Eye (tissue), 1 donor: ENCODE data around the gene NEURL3.

ENCODE experiments used
- DNase-seq: peaks from one replicate; pipeline ENCODE4 v3.0.0-alpha.2; 2015

NEURL3 gene

GRCh38 chr2:96539215-96539920 is 34.2 kb upstream of the NEURL3 start:
- DNase-seq, result no peak

GRCh38 chr2:96538487-96539214 is 33.5 kb upstream of the NEURL3 start:
- DNase-seq, result peak; percentile 83

DNA sequence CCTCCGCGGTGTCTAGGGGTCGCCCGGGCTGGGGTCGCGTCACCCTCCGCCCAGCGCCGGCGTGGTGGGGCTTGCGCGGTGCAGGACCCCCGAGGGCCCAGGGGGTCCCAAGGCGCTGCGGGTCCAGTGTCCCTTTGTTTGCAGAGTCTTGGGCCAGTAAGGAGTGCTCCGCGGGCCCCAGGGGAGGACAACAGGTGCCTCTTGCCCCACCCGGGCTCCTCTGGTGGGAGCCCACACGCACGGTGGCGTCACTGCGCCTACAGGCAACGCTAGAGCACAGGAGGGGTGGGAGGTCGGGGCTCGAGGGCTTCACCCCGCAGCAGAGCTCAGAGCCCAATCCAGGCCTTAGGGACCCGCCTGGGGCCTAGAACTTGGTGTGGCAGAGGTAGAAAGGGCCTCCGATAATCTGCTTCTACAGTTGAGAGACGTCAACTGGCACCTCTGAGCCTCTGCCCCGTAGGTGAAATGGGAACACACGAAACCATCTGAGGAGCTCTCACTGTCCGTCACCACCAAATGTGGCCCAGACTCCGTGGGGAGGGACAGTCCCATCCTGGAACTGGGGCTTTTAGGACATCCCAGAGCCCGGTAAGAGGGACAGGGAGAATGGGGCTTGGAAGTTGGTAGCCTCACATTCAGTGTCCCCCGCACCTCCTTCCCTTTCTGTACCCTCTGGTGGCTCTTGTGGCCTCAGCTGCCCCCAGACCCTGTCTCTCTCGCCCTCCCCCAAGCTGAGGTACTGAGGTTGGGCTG is 32.8 kb upstream of the NEURL3 start:
- peak; percentile 61 for DNase-seq

DNA sequence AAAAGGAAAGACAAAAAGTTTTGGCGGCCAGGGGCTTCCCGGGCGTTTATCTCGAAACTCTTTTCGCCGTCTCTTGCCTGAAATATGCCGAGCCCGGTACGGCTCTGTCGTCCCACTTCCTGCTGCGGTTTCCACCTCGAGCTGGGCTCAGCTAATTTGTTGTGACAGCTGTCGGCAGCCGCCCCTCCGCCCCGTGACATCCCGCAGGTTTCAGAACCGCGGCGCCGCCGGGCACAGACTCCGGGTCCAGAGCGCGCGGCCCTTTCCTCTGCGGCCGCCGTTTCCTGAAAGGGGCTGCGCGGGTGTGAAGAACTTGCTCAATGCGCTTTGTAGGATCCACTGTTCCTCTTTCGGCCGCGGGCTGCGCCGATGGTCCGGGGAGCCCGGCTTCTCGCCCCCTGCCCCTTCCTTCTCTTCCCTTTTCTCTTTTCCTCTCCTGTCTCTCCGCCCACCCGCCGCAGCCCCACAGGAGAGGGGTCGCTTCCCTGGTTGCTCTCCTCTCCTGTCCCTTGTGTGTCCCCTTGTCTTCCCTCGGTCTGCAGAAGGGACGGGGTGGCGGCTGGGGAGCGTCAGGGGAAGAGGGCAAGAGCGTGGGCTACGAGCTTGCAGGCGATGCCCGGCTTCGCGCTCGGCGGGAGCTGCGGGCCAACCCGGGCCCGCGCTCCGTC is 32.0 kb upstream of the NEURL3 start:
- DNase-seq, result peak; percentile 88

DNA sequence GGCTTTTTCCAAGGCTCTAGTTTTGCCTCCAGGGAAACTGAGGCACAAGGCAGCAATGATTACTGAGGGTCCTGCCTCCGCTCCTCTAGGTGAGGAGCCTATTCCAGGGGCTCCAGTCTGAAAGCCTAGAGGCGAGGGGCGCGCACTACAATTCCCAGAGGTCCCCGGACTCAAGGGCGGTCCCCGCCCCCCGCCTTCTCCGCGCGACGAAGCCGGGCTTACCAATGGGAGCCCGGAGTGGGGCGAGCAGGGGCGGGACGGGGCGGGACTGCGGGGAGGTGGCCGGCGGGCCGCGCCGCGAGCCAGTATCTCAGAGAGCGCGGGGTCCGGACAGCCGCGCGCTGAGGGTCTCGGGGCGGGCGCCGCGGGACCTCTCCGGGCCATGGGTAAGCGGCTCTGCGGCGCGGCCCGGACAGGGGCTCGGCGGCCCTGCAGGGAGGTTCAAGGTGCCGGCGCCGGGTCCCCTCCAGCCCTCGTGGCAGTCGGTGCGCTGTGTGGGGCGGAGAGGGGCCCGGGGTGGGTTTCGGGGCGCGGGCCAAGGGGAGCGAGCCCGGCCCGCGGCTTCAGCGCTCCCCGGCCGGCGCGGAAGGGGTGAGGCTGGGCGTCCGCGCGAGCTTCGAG is 31.4 kb upstream of the NEURL3 start, which contains the start of gene ARID5A:
ARID5A (plus strand) TSS at position 308 of the 621 bp plus-strand sequence; CDS start at position 383, 75 bp downstream.
- peak; percentile 95 for DNase-seq

- no peak for DNase-seq
These were observed 30.2 kb upstream of the NEURL3 start for GRCh38 chr2:96535331-96535730.

- DNase-seq, result no peak
These were observed 29.6 kb upstream of the NEURL3 start for GRCh38 chr2:96534701-96535181.

GRCh38 chr2:96534141-96534540 is 29.0 kb upstream of the NEURL3 start:
- DNase-seq, result no peak

- DNase-seq, result no peak
These were observed 28.3 kb upstream of the NEURL3 start for GRCh38 chr2:96533292-96534073.

DNA sequence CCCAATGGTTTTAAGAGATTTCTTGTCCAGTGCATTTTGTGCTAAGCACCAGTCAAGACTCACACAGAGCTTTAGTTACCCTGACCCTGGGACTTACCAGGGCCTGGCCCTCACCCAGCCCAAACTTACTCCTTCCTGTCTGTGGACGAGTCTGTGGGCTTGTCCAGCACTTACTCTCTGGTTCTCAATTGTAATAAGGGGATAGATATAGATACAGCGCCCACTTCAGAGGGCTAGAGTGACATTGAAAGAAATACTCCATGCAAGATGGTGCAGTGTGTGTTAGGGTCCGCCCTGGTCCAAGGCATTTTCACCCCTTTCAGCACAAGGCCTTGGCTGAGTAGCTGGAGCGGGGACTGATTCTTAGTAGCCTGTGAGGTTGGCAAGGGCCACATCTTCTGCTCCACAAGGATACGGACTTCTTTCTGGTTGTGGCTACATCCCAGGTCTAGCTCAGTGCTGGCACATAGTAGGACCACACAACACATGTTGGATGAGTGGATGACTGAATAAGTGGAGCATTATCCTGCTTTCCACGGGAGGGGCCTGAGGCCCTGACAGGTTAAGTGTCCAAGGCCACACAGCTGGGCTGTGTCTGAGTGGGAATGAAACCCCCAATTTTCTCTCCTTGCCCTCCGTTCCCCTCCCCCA is 27.6 kb upstream of the NEURL3 start:
- DNase-seq, result no peak

DNA sequence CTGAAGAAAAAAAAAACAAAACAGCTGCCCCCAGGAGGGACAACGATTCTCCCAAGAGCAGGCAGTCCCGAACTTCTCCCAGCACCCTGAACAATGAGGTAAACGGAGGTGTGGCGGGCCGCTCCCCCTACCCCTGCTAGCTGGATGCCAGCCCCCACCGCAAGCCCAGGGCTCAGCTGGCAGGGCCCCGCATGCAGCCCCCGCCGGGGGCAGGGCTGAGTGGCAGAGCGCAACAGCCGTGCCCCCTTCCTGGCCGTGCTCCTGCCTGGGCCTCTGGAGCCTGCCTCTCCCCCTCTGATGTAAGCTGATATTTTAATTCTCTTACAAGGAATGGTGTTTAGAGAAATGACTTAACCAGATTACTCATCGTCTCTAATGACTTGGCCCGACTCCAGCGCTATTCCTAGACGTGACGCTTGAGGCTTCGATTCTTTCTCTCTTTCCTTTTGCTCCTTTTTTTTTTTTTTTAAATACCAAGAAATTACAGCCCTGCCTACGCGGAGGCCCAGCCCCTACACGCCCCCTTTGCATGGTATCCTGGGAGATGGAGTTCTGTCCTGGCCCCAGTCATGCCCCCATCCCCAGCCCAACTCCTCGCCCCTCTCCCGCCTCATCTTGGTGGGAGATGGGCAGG is 26.8 kb upstream of the NEURL3 start:
- peak; percentile 97 for DNase-seq

DNA sequence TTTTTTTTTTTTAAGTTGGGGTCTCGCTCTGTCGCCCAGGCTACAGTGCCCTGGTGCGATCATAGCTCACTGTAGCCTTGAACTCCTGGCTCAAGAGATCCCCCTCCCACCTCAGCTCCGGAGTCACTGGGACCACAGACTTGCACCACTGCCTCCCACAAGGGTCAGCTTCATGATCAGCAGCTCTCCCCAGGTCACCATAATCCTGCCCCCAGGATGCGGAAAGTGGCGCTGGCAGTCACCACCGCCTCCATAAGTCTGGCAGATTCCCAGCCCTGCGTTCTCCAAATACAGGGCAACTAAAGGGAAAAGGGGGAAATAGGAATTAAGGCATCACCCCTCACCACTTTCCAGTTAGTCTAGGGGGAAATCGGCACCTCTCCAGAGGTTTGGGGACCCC is 26.2 kb upstream of the NEURL3 start:
- DNase-seq, result no peak

GRCh38 chr2:96530474-96531357 is 25.6 kb upstream of the NEURL3 start:
- no peak for DNase-seq

- no peak for DNase-seq
These were observed 24.9 kb upstream of the NEURL3 start for GRCh38 chr2:96530144-96530430.

DNA sequence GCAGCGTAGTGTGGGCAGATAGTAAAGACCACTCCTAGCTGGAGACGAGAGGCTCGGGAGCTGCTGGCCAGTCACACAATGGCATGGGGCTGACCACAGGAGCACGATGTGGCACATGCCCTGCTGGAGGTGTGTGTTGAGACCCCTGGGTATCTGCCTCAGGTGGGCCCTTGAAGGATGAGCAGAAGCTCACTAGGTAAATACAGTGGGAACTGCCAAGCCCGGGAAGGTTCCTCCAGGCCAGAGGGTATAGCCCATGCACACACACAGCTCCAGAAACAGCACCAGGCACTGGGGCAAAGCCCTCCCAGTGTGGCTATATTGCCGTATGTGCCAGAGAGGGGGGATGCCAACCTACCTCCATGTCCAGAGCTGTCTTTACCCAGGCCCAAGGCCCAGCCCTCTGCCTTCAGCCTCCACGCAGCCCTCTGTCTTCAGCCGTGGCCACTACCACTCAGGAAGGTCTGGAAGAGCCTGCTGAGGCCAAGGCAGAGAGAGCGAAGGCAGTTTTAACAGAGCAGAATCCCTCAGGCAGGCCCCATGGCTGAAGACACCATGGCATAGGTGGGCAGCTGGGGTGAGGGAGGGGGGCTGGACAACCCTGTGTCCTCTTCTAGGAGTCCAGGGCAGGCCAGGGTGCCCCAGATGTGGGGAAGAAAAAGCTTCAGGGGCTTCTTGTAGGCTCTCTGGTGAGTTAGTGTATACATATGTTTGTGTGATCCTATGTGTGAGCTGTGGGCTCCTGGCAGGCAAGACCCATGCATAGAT is 24.4 kb upstream of the NEURL3 start:
- no peak for DNase-seq

DNA sequence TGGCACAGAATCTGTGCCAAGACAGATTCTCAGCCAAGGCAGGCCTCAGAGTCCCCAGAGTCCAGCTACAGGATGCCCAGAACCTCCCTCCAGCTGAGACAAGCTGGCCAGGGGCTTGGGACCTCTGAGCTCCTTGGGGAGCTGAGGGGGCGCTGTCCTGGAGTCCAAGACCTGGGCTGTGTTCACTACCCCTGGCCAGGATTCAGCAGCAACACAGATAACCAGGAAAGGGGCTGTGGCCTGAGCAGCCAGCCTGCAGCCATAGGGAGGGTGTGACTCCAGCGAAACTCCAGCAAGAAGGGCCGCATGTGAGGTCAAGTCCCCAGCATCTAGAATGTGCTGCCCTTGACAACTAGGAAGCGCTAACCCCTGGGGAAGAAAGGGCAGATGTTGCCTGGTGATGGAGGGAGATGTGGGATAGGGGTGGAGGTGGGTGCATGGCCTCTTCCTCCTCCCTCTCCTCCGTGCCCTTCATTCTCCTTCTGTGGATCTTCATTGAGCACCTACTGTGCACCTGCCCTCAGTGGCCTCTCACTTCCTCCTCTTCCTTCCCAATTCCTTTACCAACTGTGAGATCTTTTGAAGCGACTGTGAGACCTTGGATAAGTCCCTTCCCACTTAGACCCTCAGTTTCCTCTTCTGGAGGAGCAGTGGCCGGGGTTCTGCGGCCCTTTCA is 23.7 kb upstream of the NEURL3 start:
- no peak for DNase-seq

DNA sequence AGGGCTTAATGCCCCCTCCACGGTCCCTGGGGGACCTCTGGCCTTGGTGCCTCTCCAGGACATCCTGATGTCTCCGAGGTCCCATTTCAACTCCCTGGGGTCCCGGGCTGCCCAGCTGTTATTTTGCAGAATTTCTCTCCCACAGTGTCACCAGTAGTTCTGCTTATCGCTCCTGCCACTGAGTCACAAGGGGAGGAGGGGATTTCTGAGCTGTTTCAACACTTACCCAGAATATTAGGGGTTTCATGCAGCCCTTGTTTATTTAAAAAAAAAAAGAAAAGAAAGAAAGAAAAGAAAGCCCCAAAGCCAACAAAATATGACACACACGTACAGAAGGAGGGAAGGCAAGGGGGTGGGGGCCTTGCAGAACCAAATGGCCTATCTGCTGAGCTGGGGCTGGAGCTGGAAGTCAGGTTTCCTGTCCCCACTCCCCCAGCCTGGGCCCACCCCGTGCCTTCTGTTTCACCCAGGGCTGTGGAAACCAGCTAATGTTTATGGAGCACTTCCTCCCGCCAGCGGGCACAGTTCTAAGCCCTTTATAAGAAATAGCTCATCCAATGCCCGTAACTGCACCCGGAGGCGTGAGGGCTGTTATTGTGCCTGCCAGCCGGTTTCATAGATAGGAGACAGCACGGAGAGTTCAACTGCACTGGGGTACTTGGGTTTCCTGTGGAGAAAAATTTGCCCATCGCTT is 23.0 kb upstream of the NEURL3 start:
- DNase-seq, result peak; percentile 19
